DMS153 (cell line): ENCODE results near the gene PSMF1.

ENCODE experiments used
- DNase-seq: peaks from one replicate; lab custom pipeline; 2025; lab: John Stamatoyannopoulos, UW

Gene PSMF1

DNA sequence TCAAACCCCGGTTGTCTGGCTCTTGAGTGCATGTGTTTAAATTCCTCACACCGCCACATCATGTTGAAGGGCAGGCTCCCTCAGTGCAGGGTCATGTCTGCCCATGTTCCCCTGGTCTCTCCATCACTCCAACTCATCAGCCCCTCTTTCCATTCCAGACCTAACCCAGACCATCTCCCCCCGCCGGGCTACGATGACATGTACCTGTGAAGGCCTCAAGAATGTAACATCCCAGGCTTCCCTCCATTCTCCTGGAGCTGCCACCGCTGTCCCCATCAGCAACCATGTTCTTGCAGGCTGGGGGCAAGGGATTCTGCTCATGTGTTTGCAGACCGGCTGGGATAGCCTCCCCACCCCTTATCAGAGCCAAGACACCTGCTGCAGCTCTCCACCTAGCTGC is 46.5 kb downstream of the PSMF1 start:
- DNase-seq, result no peak

DNA sequence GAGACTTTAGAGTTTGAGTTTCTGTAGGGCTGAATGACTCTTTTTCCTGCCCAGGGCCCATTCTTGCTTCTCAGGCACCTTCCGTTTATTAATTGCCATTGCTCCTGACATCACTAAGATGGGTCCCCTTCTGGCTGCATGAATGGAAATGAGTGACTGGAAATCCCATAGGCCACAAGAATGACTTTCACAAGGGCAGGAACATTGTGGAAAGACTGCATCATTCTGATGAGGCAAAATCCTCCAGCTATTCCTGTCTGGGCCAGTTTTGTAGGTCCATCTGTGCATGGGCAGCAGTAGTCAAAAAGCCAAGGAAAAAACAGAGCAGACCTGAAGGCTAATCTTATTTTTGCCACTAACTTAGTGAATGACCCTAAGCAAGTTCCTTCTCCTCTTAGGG is 47.1 kb downstream of the PSMF1 start:
- DNase-seq, result no peak

DNA sequence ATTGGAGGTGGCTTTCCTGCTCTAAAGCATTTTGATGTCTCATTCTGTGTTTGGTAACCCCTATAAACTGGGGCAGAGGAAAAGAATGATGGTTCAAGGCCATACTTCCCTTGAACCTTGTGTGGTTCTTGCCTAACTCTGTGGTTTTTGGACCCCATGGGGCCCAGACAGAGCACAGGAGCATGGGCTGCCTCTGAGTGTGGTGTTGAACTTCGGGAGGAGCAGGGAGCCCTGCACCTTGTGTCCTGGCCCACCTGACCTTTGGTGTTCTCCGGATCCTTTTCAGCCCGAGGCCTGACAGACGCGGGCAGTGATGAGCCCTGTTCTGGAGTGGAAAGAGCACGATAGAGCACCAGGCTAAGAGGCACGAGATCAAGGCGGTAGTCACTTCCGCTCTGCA is 47.5 kb downstream of the PSMF1 start:
- DNase-seq, result no peak

DNA sequence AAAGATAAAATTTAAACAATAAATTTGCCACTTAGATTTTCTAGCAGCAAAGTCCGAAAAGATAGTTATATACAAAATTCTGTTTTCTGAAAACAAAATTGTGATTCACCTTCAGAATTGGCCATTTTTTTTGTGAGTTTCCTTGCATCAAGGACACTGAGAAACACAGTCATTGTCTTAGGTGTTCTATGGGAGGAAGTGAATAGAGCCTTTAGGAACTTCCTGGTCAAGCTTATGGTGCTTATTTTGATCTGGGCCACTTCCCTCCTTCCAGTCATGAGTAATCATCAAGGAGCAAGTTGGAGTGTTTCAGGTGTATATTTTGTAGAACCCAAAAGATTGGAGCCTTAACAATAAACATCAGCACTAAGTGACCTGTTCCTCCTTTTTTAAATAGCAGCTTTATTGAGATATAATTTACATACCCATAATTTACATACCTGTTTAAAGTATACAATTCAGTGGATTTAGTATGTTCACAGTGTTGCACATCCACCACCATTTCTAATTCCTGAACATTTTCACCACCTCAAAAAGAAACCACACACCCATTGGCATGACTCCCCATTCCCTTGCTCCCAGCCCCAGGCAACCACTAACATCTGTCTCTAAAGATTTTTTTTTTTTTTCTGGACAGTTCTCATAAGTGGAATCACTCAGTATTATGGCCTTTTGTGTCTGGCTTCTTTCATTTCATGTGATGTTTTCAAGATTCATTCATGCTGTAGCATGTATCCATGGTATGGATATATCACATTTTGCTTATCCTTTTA is 48.7 kb downstream of the PSMF1 start:
- no peak for DNase-seq

DNA sequence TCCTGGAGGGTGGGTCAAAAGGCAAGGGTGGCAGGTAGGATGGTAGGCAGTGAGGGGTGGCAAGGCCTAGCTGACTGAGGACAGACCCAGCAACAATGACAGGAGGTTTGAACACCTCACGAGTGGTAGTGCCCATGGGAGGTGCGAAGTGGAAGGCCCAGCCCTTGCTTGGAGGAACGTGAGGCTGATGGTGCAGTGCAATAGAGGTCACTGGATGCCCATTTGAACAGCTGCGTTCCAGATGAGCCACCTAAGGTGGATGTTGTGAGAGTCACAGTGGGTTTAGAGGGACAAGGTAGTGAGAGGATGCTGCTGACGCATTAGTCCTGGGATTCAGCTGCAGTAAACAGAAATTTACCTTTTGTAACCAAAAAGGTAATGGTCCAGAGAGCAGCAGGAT is 50.8 kb downstream of the PSMF1 start:
- no peak for DNase-seq

DNA sequence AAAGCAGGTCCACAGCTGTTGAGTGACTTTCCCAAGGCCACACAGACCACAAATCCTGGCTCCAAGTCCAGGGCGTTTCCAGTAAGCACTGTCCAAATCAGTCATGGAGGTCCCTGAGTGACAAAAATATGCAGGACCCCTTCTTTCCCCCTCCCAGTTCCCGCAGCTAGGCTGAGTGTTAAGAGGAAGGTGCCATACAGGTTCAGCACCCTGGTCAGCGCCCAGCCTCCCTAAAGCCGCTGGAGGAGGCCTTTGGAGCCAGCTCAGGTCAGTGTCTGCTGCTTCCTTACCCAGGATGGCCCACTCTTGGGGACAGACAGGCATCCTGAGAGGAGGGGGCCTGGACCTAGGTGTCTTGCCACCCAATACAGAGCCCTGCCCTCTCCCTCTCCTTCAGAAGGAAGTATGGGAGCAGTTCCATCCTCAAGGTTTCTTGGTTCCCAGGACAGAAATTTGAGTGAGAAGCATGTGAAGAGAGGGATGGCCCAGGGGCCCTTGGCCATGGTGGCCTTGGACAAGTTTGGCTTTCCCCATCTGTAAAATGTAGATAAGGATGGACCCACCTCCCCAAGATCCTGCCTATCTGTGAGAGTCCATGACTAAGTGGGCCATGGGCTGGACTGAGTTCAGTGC is 53.2 kb downstream of the PSMF1 start:
- DNase-seq, result no peak

DNA sequence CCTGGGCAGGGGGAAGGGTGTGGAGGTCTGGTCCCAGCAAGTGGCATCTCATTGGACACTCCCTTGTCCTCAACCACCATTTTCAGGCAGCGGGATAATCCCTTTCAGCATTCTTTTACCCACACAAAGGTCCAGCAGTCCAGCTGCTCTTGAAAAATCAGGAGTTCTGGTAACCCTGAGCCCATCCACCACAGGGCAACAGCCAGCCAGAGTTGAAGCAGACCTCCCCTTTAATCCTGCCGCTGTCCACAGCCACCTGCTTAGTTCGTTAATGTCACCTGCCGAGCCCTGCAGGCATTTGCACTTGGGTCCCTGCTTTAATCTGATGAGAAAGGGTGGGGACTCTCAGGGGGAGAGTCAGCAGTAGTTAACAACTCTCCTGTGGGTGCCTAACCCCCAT is 55.3 kb downstream of the PSMF1 start:
- DNase-seq, result no peak

DNA sequence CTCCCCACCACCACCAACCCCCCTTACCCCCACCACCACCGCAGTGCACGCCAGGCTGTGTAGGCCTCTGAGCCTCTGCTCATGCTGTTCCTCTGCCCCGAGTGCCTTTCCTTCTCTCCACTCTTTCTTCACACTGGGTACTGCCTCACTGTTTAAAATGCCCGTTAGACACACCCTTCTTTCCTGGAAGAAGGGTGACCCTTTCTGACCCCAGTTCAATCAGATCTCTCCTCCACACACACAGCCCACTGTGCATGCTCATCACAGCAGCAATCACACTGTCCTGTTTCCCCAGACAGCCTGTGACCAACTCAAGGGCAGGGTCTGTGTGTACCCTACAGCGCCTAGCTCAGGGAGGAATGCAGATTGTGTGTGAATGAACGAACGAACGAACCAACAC is 56.4 kb downstream of the PSMF1 start:
- DNase-seq, result no peak

DNA sequence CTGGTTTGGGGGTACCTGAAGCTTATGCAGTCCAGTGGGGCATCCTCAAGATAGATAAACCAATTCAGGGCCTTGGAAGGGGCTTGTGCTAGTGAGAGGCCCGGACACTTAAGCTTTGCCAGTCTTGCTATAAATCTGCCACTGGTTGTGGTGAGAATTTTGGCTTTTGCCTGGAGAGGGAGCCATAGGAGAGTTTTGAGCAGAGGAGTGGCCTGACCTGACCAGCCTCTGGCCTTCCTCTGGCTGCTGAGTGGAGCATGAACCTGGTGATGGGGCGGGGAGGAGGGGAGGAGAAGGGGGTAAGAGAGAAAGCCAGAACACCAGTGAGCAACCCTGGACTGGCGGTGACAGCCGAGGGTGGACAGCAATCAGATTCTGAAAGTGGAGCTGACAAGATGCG is 59.3 kb downstream of the PSMF1 start:
- DNase-seq, result no peak

DNA sequence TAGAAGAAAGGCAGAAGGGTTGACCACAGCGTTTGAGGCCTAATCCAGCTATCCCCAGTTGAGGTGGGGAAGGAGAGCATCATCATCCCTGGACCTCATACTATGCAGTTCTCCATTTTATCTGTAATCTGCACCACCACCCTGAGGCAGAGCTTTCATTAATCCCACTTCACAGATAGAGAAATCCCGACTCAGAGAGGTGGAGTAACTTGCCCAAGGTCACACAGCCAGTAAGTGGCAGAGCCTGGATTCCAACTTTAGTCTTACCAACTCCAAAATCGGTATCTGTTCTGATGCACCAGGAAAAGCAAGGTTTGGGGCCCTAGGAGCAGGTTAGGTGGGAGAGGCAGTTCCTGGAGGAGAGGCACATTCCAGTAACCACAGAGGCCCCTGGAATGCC is 59.7 kb downstream of the PSMF1 start:
- DNase-seq, result no peak

DNA sequence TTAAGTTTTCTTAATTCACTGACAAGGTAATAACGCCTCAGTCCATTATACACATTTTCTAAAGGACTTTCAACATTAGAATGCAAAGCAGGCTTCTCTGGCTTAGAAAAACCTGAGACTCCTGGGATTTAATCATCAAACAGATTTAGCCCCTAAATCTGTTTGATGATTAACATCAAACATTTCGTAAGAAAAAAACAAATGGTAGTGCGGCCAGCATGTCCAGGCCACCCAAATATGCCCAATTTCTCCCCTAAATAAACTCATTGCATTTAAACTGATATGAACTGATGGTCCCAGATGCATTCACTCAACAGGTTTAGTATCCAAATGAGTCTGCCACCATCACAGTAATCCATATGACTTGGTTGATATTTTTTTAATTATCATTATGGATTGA is 60.2 kb downstream of the PSMF1 start:
- no peak for DNase-seq

DNA sequence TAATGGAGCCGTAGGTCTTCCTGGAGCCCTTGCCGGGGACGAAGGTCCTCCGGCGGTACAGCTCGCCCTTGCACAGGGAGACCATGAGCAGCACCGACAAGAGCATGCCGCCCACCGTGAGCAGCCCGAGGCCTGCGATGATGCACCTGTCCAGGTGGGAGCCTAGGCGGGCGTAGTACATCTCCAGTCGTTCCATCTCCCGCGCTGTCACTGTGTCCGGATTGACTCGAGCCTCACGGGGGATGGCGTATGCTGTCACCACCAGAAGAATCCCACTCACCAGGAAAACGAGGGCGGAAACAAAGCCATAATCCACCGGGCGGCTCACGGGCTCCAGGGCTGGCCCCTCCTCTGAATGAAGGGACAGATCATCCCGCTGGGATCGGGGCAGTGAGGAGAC is 62.5 kb downstream of the PSMF1 start:
- DNase-seq, result no peak

DNA sequence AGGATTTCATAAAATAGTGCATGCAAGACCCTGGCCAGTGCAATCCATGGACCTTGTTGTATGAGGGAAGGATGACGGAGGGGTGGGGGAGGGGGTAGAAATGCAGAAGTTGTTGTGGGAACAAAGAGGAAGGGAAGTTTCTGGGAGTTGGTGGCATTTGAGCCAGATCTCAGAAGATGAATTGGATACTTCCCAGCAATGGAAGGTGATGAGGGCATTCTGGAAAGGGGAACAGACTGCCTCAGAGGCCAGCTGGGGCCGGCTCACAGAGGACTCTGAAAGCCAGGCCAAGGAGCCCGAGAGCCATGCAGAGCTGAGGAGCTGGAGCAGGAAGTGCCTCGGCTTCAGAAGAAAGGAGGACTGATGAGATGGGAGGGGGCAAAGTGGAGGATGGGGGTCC is 63.7 kb downstream of the PSMF1 start:
- no peak for DNase-seq

DNA sequence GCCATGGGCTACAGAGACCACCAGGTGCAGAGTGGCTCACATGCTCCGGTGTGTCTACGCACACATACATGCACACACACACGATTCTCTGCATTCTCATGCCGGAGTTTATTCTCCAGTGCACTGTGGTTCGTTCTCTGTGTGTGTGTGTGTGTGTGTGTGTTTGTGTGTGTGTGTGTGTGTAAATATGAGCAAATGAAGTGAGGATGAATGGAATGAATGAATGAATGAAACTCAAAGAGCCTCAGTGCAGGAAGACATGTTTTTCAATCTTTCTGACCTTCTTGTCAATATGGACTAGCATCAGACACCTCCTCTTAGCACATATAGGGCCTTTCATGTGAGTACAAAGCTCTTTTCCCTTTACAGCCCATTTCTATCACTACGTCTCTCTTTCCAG is 64.8 kb downstream of the PSMF1 start:
- DNase-seq, result no peak

DNA sequence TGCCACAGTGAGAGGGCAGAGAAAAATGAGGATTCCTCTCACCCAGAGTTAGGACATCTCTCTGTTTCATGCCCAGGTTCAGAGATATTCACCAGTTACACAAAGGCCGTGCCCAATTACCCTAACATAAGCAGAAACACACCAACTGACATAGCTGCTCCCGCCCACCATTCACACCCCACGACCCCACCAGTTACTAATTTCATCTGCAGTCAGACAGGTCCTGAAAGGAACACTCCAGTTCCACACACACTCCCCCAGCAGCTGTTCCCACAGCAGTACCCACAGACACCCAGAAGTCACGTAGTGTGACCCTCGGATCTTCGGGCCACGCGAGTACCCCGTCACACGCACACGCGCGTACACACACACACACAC is 65.8 kb downstream of the PSMF1 start:
- DNase-seq, result no peak

DNA sequence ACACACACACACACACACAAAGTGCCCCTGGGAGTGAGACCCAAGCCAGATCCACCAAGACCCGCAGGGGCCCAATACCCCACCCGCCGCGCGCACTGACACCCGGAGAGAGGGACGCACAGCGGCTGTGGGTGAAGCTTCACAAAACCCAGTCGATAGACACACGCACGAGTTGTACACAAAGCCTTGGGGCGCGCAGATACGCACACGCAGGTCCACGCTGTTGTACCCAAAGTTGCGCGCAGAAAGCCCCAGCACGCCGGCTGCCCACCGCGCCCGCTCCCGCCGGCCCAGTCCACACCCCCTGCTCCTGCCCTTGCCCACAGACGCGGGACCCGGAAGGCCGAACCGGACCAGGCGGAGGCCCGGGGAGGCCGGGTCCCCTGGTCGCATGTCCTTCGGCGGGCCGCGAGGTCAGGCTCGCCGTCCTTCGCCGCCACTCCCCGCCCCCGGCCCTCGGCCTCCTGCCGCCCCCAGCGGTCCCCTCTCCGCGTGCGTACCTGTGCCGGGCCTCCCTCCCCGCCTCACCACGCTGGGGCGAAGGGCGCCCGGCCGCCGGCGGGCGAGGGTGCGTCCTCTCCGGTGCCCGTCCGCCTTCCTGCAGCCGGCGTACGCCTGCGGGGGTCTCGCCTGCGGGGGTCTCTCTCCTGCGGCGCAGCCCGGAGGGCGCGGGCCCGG is 66.4 kb downstream of the PSMF1 start, which contains the start of gene TMEM74B:
Gene TMEM74B (minus strand): TSS at position 344 of the 678 bp plus-strand sequence. CDS start 1,180 bp downstream, outside the sequence.
- no peak for DNase-seq

DNA sequence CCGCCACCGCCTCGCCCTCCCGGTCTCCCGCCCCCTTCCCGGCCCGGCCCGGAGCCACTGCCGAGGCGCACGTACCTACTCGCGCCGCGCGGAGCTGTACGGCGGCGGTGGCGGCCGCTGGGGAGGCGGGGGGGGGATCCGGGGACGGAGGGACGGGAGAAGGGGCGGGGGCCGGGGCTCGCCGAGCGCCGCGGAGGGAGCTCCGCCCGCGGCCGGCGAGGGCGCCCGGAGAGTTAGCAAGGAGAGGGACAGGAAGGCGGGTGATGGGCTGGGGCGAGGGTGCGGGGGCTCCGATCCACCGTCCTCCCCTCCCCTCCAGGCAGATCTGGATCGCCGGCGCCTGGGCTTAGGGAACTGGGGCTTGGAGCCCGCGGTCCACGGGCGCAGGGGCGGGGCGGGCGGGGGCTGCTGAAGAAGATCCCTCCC is 66.9 kb downstream of the PSMF1 start:
- DNase-seq, result no peak

DNA sequence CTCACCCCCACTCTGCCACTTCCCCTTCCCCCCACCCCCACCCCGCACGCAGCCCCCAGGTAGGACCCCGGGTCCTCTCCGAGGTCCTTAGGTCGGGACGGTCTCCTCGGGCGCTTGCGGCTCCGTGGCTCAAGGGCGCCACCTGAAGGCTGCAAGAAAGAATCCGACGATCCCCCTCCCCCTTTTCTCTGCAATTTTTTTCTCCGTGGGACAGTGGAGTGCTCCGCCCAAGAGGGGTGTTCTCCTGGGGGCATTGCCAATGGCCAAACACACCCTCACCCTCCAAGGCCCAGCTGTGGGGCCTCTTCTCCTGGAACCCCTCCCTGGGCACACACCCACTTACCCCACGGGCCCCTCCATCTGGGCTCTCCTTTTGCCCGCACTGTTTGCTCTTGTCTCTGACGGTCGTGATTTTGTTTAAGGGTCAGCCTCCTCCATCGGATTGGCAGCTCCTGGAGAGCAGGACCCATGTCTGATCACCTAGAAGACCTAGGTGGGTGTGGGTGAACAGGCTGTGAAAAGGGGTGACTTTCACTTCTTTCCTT is 67.5 kb downstream of the PSMF1 start:
- peak; percentile 27 for DNase-seq

DNA sequence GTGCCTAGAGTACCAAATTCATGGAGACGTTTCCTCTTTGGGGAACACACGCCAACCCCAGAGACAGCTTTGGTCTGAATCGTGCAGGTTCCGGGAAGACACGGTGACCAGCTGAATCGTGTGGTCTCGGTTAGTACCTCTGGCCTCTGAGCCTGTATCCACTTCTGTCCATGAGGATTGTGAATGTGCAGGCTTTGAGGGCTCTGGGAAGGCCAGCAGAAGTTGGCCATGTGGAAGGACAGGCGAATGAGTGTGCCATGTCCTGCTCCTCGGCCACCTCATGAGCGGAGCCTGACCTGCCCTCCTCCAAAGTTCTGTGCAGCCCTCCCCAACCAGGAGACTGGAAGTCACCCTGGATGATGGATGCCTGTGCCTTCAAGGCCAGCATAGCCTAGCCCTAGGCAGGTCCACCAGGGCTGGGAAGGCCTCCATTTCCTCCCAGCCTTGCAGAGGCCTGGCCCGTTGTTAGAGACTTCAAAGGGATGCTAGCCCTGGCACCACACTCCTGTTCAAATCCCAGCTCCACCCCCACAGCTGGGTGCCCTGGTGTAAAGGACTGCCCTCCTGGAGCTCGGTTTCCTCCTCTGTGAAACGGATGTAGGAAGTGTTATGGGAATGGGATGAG is 68.1 kb downstream of the PSMF1 start:
- DNase-seq, result no peak

DNA sequence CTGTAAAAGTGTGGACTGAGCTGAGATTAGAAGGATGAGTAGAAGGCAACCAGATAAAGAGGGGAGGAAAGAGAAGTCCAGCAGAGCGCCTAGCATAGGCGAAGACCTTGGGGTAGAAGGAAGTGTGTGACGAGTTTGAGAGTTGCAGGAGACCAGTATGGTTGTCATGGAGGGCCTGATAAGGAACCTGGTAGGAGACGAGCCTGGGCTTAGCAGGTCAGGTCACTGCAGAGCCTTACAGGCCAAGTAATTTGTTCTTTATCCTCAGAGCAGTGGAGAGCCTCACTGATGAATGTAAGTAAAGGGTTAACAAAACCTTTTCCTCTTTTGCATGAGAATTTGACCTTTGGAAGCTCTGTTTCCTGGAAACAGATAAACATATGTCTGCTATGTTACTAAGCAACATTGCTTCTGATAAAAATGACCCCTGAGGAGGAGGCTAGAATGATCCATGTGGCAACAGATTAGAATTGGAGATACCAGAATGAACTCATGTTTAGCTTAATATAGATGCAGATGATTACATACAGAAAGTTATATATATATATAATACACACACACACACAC is 69.3 kb downstream of the PSMF1 start:
- no peak for DNase-seq

DNA sequence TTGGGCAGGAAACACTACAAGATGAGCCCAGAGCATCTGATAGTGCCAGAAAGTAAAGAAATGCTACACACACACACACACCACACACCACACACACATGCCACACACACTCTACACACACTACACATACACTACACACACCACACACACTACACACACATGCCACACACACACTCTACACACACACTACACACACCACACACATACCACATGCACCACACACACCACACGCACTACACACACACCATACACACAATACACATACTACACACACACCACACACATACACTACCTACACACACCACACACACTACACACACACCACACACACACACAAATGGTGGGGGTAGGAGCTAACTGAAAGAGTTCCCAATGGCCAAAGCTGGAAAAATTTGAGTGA is 69.9 kb downstream of the PSMF1 start:
- no peak for DNase-seq

DNA sequence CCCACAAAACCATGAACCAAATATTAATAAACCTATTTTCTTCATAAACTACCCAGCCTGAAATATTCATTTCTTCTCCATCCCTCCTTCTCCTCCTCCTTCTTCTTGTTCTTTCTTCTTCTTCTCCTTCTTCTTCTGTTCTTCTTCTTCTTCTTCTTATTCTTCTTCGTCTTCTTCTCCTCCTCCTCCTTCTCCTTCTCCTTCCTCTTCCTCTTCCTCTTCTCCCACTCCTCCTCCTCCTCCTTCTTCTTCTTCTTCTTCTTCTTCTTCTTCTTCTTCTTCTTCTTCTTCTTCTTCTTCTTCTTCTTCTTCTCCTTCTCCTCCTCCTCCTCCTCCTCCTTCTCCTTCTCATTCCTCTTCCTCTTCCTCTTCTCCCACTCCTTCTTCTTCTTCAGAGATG is 71.4 kb downstream of the PSMF1 start:
- DNase-seq, result no peak
